Prostate gland (tissue), 2 donors: ENCODE measurements around the gene MAGED1. TPM values are rescaled to one million over a fixed set of nuclear protein-coding genes. Genes with fewer than 3 reads are reported as not detected.

Experiments used
- DNase-seq: peaks from one replicate; pipeline ENCODE4 v3.0.0-alpha.2; 2019; ENCODE audit warnings: low spot score
- H3K27ac ChIP-seq, 2 donors: fragments of 200-600 bp; sonication (generic); 2 replicates each; pipeline ENCODE4 v1.5.1; 2017 to 2019
- H3K27me3 ChIP-seq: fragments of 200-600 bp; sonication (generic); replicated peaks from 2 replicates; pipeline ENCODE4 v1.5.1; 2019; ENCODE audit not compliant: insufficient read depth
- H3K36me3 ChIP-seq, 2 donors: fragments of 200-600 bp; sonication (generic); 1 replicate in 1 of 2; 2 replicates in 1 of 2; pipeline versions ENCODE4 v1.5.1 to v1.8.1; 2017 to 2019
- H3K4me1 ChIP-seq: fragments of 200-600 bp; sonication (generic); replicated peaks from 2 replicates; pipeline ENCODE4 v1.5.1; 2019
- H3K4me3 ChIP-seq, 2 donors: fragments of 200-600 bp; sonication (generic); 2 replicates each; pipeline ENCODE4 v1.5.1; 2017 to 2019
- H3K9me3 ChIP-seq: fragments of 200-600 bp; sonication (generic); 2 replicates; pipeline ENCODE4 v1.5.1; 2017
- CTCF ChIP-seq, 4 experiments: fragments of 200-600 bp in 2 of 4; fragments of 450-650 bp in 2 of 4; sonication (generic) in 2 of 4; IDR thresholded peaks; 1 replicate in 3 of 4; 2 replicates in 1 of 4; pipeline ENCODE4 v1.5.1; 2016 to 2019; ENCODE audit warnings: antibody characterized with exemption in 4 of 4, mild to moderate bottlenecking in 2 of 4, moderate library complexity in 2 of 4
- POLR2A ChIP-seq: fragments of 450-650 bp; IDR thresholded peaks from one replicate; pipeline ENCODE4 v1.6.1; 2016; ENCODE audit warnings: antibody characterized with exemption, mild to moderate bottlenecking
- POLR2AphosphoS5 ChIP-seq: sonication (generic); formaldehyde crosslinking; IDR thresholded peaks from one replicate; pipeline ENCODE4 v1.6.1; 2017; ENCODE audit warnings: antibody characterized with exemption
- WGBS: methylation state at CpG from one replicate; pipeline ENCODE4 v1.1.5; 2018; 5-methylcytosine and 5-hydroxymethylcytosine counted together
- intact Hi-C: fragments of 100-400 bp; cut with DNase I; formaldehyde crosslinking; loops from one replicate; pipeline ENCODE4 v1.14.2; 2022
- small RNA-seq, 2 donors: library from RNA; depleted of rRNA; stranded (forward); fragments of <200 nt; gene quantifications; one replicate each; pipeline ENCODE3, GENCODE V24; 2016
- total RNA-seq, 2 donors: library from RNA; depleted of rRNA; stranded (reverse); fragments of >200 nt; gene quantifications; one replicate each; pipeline ENCODE4 v1.1.0, GENCODE V29; 2016

The MAGED1 gene
- total RNA-seq, 2 donors from 2014 or later = 138 to 273 TPM

GRCh38 chrX:51905711-51906110, 12.3 kb downstream of the MAGED1 start:
- TF ChIP-seq POLR2AphosphoS5 = no peak
- no peak for TF ChIP-seq POLR2A
- TF ChIP-seq CTCF (IDR thresholded peaks at IDR 0.05) = no peak
- H3K27ac ChIP-seq = no peak overlapping the region
- no peak for DNase-seq
- H3K4me1 ChIP-seq = no peaks in the 10 kb centered on the region
- intact Hi-C loops = no loop called here
- no peaks in the 10 kb centered on the region for H3K36me3 ChIP-seq
- 81% methylated on average over 3 of the region's 3 CpGs for WGBS
- no peaks in the 10 kb centered on the region for H3K27me3 ChIP-seq
- H3K4me3 ChIP-seq = no peak overlapping the region
- H3K9me3 ChIP-seq = no peaks in the 10 kb centered on the region

DNA sequence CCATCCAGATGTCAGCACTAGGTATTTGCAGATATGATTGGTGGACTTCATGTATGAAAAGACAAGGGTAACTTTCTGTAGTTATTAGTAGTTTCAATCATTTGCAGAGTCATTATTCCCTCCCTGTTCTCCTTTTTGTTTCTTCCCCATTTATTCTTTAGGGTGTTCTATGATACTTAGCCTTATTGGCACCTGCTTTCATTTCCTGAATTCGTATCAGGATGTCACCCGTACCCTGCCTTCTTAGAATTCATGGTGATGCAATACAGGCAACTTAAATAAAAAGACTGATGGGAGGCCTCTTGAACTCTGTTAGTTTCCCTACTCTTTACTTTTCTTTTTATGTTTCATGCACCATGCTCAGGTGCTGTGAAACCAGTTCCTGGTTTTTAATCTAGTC, 24.2 kb downstream of the MAGED1 start:
- TF ChIP-seq POLR2AphosphoS5 (no peak), CTCF (IDR thresholded peaks at IDR 0.05) (no peak), POLR2A (no peak)
- no peaks in the 10 kb centered on the region for H3K9me3 ChIP-seq
- no peak for DNase-seq
- H3K27me3 ChIP-seq = no peaks in the 10 kb centered on the region
- no peaks in the 10 kb centered on the region for H3K4me1 ChIP-seq
- no peak overlapping the region for H3K27ac ChIP-seq
- WGBS = 42% methylated on average over 2 of the region's 2 CpGs
- H3K36me3 ChIP-seq = no peaks in the 10 kb centered on the region
- H3K4me3 ChIP-seq = no peak overlapping the region
- intact Hi-C loops = no loop called here

DNA sequence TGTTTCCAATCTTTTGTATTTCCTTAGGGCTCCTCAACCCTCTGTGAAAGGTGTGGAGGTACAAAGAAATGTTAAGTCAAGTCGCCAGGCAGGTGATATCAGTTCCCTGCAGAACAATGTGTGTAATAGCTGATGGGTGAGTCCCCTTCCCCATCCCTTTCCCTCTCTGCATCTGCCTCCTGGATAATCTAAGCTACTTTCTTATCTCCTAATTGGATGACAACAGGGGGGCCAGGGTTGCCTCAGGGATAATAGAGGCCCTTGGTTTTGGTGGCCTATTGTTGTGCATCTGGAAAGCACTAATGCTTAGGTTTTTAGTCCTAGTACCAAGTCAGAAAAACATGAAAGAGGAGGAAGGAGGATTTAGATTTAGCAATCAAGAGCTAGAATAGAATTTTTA, 29.1 kb downstream of the MAGED1 start:
- no peaks in the 10 kb centered on the region for H3K9me3 ChIP-seq
- H3K27ac ChIP-seq = no peak overlapping the region
- intact Hi-C loops = no loop called here
- 20% methylated on average over 1 of the region's 1 CpG for WGBS
- H3K27me3 ChIP-seq = no peaks in the 10 kb centered on the region
- DNase-seq = no peak
- H3K4me3 ChIP-seq = no peak overlapping the region
- no peaks in the 10 kb centered on the region for H3K36me3 ChIP-seq
- no peaks in the 10 kb centered on the region for H3K4me1 ChIP-seq
- TF ChIP-seq POLR2A (no peak), POLR2AphosphoS5 (no peak), CTCF (IDR thresholded peaks at IDR 0.05) (no peak)

DNA sequence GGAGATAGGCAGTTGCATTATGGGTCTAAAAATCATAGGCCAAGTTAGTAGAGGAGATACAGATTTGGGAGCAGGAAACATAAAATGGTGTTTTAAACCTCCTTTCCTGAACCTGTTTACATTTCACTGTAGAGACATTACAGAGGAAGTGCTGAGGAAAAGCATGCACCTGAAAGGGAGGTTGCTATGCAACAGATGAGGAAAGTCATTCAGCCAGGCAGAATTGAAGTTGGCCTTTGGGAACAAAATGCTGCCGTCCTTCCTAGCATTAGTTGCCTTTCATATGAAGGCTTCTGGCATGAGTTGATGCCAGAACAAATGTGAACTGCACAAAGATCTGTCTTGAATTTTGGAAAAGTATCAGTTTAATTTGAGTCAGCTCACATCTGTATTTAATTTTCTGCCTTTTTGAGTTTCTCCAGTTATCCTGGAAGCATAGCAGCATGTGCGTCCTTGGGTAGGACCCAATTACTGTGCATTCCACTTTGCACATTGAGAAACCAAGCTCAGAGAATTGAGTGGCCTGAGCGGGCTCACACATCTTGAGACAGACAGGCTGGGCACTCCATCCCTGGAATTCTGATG, 38.2 kb downstream of the MAGED1 start:
- no peak overlapping the region for H3K4me3 ChIP-seq
- WGBS = 38% methylated on average over 3 of the region's 3 CpGs
- intact Hi-C loops = no loop called here

More for the DNA sequence above, 38.2 kb downstream of the MAGED1 start:
- no peaks in the 10 kb centered on the region for H3K9me3 ChIP-seq
- TF ChIP-seq POLR2AphosphoS5 (no peak), POLR2A (no peak), CTCF (IDR thresholded peaks at IDR 0.05) (no peak)
- no peaks in the 10 kb centered on the region for H3K4me1 ChIP-seq
- no peaks in the 10 kb centered on the region for H3K36me3 ChIP-seq
- no peak overlapping the region for H3K27ac ChIP-seq
- DNase-seq = no peak
- no peaks in the 10 kb centered on the region for H3K27me3 ChIP-seq

Small RNA genes lying within 50 kb of the gene (small RNA-seq; reads per million reads assigned to genes)
- gene AL929410.2 (0 reads per million in 2 donors), gene RNU6-504P (0 reads per million in 2 donors)

Other genes starting within 250 kb of the MAGED1 start
- gene CENPVL2, start 210.8 kb upstream of the MAGED1 start, total RNA-seq = 1 to 10 TPM in 1 of 2 donors, not detected in 1; 3.0 TPM
- gene CENPVL1, start 183.1 kb upstream of the MAGED1 start, total RNA-seq = 1 to 10 TPM in 1 of 2 donors, not detected in 1; 3.0 TPM
- gene GSPT2, start 150.2 kb upstream of the MAGED1 start, total RNA-seq = 10 to 100 TPM in 1 of 2 donors, 1 to 10 TPM in 1; 5.9 to 17.4 TPM
- 10 to 100 TPM; 23.1 to 29.9 TPM for gene MAGED4B, start 175.6 kb downstream of the MAGED1 start, total RNA-seq